Astrocyte of the cerebellum (primary cell): ENCODE data around the gene PIM3.

ENCODE experiments used
- DNase-seq: peaks from one replicate; pipeline ENCODE4 v3.0.0-alpha.2; 2011; ENCODE audit warnings: low read depth
- H3K4me3 ChIP-seq: 2 replicates; pipeline ENCODE4 v1.5.1; 2011; ENCODE audit warnings: mild to moderate bottlenecking, low read depth, low read length, moderate library complexity
- in situ Hi-C: cut with HindIII; loops from 2 replicates; pipeline ENCODE4 v1.10.0; 2017; ENCODE audit warnings: low sequenced_read_pairs
- TF ChIP-seq, protein P1 (sequence below): IDR thresholded peaks from 2 replicates; pipeline ENCODE4 v1.5.1; 2012; ENCODE audit warnings: low read length, low read depth, moderate library complexity, mild to moderate bottlenecking; ENCODE audit errors: missing control alignments

Gene PIM3

DNA sequence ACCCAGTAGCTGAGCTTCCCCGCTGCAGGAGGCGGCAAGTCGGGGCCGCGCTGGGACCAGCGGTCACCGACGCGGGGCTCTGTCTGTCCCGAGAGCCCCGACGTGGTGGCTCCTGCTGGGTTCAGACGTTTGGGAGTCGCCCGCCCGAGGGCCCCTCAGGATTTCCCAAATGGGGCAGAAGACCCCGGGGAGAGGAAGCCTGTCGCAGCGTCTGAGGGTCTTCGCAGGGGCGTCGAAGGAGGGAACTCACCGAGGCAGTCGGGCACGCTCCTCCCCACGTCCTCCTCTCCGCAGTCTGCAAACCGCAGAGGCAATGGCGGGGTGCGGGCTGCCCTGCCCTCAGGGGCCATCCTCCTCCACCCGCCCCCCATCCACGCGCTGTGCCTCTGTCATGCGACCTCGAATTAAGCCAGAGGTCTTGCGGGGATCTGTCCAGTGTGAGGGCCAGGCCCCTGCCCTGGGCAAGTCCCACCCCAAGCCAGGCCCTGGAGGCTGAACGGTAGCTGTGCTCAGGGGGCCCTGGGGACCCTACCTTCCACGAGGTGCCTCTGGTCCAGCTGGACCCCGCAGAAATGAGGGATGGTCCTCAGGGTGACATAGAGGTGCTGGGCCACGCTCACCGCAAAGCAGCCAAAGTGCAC, 39.5 kb downstream of the PIM3 start:
- no peak for DNase-seq
- TF ChIP-seq, protein P1, sequence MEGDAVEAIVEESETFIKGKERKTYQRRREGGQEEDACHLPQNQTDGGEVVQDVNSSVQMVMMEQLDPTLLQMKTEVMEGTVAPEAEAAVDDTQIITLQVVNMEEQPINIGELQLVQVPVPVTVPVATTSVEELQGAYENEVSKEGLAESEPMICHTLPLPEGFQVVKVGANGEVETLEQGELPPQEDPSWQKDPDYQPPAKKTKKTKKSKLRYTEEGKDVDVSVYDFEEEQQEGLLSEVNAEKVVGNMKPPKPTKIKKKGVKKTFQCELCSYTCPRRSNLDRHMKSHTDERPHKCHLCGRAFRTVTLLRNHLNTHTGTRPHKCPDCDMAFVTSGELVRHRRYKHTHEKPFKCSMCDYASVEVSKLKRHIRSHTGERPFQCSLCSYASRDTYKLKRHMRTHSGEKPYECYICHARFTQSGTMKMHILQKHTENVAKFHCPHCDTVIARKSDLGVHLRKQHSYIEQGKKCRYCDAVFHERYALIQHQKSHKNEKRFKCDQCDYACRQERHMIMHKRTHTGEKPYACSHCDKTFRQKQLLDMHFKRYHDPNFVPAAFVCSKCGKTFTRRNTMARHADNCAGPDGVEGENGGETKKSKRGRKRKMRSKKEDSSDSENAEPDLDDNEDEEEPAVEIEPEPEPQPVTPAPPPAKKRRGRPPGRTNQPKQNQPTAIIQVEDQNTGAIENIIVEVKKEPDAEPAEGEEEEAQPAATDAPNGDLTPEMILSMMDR = no peak
- in situ Hi-C loops = no loop called here
- no peak overlapping the region for H3K4me3 ChIP-seq

GRCh38 chr22:50000587-50001387, 40.2 kb downstream of the PIM3 start:
- DNase-seq = no peak
- TF ChIP-seq, protein P1 = no peak
- in situ Hi-C loops = no loop called here

DNA sequence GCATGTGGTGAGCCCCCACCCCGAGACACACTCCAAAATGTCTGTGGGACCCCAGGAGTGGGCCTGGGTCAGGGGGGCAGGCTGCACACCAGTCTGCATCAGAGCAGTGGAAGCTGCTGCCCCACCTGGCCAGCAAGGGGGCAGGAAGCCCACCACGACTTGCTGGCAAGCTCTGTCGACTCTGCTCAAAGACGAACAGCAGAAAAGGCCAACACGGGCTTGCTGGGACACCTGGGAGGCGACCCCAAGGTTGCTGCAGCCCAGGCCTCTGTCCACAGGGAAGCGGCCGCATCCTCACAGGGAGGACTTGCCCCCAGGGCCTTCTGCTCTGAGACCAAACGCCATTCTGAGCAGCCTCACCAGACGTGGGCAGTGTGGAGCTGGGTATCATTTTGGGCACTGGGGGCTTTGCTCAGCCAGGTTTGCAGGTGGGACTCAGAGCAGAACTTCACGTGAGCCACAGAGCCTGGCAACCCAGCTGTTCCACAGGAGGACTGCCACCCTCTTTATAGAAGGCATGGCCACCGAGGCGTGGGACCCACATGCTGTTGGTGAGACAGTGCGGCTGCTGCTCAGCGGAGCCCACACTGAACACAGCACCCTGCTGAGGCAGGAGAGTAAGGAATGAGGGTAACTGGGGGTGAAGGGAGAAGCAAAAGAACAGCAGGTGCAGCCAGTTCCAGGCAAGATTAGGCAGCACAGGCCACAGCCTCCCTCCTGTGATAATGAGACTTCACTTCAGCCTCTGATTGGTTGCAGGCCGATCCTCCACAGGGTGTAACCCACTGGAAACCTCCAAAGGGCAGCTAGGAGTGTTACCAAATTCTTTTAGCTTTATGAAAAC, 41.0 kb downstream of the PIM3 start:
- TF ChIP-seq, protein P1 = no peak
- H3K4me3 ChIP-seq = no peak overlapping the region
- DNase-seq = no peak
- in situ Hi-C loops = no loop called here

More at GRCh38 chr22:50000587-50001387, 40.2 kb downstream of the PIM3 start:
- no peak overlapping the region for H3K4me3 ChIP-seq

GRCh38 chr22:50002791-50003190, 42.2 kb downstream of the PIM3 start:
- no peak for DNase-seq
- no peak overlapping the region for H3K4me3 ChIP-seq
- in situ Hi-C loops = no loop called here
- TF ChIP-seq, protein P1 = no peak

DNA sequence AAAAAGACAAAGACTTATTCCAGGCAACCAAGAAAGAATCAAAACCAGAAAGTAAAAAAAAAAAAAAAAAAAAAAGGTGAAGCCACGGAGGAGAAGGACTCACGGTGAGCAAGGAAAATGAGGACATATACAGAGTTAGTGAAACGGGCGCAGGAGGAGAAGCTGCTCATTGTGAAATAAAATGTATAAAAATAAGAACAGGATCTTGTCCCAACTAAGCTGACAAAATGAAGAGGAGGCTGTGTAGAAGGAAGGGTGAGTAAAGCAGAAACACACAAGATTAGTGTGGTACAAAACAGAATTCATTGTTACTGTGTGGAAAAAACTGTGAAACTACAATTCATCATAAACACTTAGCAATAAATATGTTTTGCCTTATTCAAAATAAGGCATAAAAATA, 44.3 kb downstream of the PIM3 start:
- in situ Hi-C loops = no loop called here
- no peak for DNase-seq
- TF ChIP-seq, protein P1 = no peak
- no peak overlapping the region for H3K4me3 ChIP-seq

GRCh38 chr22:50007057-50007511, 46.5 kb downstream of the PIM3 start:
- no peak for DNase-seq
- TF ChIP-seq, protein P1 = no peak
- in situ Hi-C loops = no loop called here
- H3K4me3 ChIP-seq = no peak overlapping the region
